Measurements from ENCODE around the gene FBRSL1.

FBRSL1 gene

DNA sequence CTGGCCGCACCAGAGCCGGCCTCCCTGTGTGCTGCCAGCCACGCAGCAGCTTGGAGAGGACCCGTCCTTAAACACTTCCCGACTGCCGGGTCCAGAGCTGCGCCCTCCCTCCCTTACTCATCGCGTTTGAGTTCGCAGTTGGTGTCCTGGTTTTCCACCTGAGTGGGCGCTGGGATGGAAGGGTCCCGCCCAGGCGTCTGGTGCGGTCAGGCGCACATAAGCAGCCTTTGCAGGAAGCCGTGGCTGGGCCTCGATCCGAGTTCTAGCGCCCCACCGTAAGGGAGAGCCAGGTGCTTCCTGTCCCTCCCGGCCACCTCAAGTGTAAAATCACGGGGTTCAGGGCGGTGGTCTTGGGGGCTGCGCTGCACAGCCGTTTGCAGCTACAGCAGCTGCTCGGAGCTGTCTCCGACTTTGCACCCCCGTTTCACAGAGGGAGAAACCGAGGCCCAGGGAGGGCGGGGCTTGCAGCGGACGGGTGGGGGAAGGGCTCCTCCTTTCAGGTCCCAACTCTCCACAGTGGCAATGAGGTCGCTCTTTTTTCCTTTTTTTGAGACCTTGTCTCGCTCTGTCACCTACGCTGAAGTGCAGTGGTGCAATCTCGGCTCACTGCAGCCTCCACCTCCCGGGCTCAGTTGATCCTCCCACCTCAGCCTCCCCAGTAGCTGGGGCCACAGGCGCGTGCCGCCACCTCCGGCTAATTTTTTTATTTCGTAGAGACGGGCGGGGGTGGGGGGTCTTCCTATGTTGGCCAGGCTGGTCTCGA, 69.1 kb downstream of the FBRSL1 start:
- DNase-seq (ENCODE audit: low read depth): no peak

DNA sequence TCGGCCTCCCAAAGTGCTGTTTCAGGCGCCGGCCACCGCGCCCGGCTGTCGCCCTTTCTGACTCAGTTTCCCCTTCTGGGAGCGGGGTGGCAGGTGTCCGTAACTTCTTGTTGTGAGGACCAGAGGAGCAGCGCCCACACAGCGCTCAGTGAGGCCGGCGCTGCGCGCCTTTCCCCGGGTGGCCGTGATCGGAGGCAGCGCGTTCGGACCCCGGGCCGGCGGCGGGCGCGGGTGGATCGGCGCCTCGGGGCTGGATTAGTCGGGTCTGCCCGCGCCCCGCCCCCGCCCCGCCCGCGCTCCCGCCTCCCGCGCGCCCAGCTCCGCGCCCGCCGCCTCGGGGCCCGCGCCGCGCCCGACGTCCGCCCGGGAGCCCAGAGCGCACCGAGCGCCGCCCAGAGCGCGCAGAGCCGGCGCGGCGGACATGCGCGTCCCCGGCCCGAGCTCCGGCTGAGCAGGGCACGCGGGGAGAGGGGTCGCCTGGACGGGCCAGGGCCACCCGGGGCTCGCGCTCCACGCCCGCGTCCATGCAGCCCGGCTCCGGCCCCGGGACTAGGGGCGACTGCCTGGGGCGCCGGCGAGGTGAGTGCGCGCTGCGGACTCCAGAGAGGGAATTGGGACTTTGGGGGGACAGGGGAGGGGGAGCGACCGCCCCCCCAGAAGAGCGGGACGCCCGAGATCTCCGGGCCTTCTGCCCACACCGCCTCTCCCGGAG, 69.9 kb downstream of the FBRSL1 start:
- peak; percentile 10 for DNase-seq (ENCODE audit: low read depth)

DNA sequence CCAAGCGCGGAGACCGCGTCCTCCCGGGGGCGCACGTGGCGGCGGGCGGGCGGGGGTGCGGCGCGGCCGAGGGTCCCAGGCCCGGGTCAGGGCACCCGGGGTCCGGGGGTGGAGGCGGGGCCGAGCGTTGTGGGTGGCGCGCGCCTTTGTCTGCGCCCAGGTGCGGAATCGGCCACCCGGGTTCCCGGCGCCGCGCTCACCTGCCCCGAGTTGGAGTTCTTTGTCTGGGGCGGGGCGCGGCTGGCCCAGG, 70.3 kb downstream of the FBRSL1 start:
- DNase-seq (ENCODE audit: low read depth): no peak

DNA sequence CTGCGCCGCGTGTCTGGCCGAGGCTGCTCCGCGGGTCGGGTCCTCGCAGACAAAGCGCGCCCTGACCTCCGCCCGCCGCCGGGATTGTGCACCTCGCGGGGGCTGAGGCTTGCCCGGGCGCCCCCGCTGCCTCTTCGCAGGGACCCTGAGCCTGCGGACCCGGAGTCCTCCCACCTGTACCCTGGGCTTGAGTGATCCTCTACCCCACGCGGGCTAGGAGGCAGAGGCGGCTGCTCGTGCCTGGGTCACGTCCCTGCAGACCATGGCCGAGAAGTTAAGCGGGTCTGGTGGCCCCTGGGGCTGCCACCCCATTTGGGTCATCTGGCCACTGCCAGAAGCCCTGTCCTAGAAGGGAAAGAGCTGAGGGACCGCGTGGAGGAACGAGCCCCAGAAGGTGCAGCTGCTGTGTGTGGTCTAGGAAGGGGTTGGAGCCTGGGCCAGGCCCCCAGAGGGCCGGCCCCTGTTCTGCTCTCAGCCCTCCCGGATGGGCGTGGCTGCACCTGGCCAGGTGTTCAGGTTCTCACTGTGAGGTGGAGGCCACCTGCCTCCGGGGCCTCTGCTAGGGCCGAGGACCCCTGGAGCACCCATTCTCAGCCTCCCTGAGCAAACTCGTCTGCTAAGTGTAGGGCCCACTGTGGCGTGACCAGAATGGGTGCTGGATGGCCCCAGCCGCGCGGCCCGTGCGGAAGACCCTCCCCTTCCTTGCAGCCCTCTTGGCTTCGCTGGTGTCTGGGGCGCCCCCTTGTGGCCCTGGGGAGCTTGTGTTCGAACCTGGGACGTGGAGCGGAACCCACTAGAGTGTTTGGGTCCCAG, 70.9 kb downstream of the FBRSL1 start:
- no peak for DNase-seq (ENCODE audit: low read depth)

Data from GM04504 (cell line).